NT2/D1 (cell line): Measurements from ENCODE around the gene CXXC5.

Experiments used
- DNase-seq: peaks from one replicate; pipeline ENCODE4 v3.0.0-alpha.2; 2011; ENCODE audit warnings: low read depth, low spot score
- H3K27me3 ChIP-seq: 2 replicates; pipeline ENCODE4 v1.6.0; 2011; ENCODE audit warnings: mild to moderate bottlenecking; ENCODE audit not compliant: insufficient read length, insufficient read depth
- H3K36me3 ChIP-seq: 2 replicates; pipeline ENCODE4 v1.6.1; 2011; ENCODE audit warnings: mild to moderate bottlenecking, low read length, mixed read lengths; ENCODE audit not compliant: insufficient read depth, insufficient read length
- H3K4me1 ChIP-seq: 2 replicates; pipeline ENCODE4 v1.5.1; 2011; ENCODE audit not compliant: insufficient read depth, insufficient read length
- H3K4me3 ChIP-seq: 2 replicates; pipeline ENCODE4 v1.5.1; 2011; ENCODE audit warnings: low read depth; ENCODE audit not compliant: insufficient read length
- H3K9ac ChIP-seq: 2 replicates; pipeline ENCODE4 v1.6.0; 2011; ENCODE audit warnings: low read depth; ENCODE audit not compliant: insufficient read length
- H3K9me3 ChIP-seq: 2 replicates; pipeline ENCODE4 v1.5.1; 2011; ENCODE audit warnings: mild to moderate bottlenecking, low read length; ENCODE audit not compliant: insufficient read depth
- SUZ12 ChIP-seq: IDR thresholded peaks from 2 replicates; pipeline ENCODE4 v1.6.1; 2011; ENCODE audit not compliant: insufficient read length, insufficient read depth; ENCODE audit errors: extremely low read depth
- YY1 ChIP-seq: IDR thresholded peaks from 2 replicates; pipeline ENCODE4 v1.6.1; 2011; ENCODE audit not compliant: insufficient read length, insufficient read depth
- ZNF274 ChIP-seq: IDR thresholded peaks from 2 replicates; pipeline ENCODE4 v1.6.1; 2011; ENCODE audit warnings: mild to moderate bottlenecking, low read depth, low read length

CXXC5 gene

DNA sequence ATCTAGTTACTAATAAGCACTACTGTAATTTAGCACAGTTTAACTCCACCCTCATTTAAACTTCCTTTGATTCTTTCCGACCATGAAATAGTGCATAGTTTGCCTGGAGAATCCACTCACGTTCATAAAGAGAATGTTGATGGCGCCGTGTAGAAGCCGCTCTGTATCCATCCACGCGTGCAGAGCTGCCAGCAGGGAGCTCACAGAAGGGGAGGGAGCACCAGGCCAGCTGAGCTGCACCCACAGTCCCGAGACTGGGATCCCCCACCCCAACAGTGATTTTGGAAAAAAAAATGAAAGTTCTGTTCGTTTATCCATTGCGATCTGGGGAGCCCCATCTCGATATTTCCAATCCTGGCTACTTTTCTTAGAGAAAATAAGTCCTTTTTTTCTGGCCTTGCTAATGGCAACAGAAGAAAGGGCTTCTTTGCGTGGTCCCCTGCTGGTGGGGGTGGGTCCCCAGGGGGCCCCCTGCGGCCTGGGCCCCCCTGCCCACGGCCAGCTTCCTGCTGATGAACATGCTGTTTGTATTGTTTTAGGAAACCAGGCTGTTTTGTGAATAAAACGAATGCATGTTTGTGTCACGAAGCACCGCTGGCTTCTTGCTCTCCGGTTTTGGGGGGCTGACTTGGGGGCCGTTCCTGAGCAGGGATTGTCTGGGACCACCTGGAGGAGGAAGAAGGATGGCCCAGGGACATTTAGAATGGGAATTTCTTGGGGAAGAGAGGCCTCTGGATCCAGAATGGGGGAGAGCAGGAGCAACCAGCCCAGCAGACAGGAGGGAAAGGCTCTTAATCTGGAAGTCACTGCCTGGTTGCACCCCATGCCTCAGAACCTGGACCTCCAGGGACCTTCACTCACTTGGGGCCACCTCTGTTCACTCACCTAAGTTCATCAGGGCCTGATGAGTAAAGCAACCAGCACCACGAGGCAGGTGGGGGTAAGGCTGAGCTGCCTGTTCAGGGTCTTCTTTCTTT is 35.4 kb downstream of the CXXC5 start:
- TF ChIP-seq YY1 (no peak), ZNF274 (no peak), SUZ12 (no peak)
- Histone ChIP-seq H3K27me3 (no peaks in the 10 kb centered on the region), H3K36me3 (peaks cover 74% of the 10 kb centered on the region), H3K4me3 (no peak overlapping the region), H3K4me1 (peaks cover 34% of the 10 kb centered on the region), H3K9ac (no peak overlapping the region), H3K9me3 (no peaks in the 10 kb centered on the region)
- DNase-seq = no peak

DNA sequence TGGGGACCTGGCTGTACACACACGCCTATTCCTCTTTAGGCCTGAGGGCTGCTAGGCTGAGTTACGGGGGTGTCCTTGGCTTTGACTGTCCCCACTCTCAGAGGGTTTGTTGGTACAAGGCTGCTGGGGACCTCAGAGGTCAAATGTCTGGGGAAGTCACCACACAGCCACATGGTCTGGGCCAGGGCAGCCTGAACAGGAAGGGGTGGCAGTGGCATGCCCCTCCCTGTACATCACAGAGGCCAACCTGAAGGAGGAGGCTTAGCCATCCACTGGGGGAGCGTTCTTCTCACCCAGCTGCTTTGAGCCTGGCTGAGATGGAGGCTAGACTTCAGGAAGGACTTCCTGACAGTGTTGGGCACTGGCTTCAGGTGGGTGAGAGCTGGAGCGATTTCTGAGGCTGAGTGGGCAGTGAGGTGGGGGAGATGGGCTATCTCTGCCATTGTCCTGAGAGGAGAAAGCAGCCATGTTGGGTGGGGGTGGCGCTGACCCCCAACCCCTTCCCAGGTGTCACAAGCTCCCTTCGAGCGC is 36.3 kb downstream of the CXXC5 start:
- Histone ChIP-seq H3K9ac (peak overlapping the region; percentile 50), H3K36me3 (peaks cover 68% of the 10 kb centered on the region), H3K4me3 (no peak overlapping the region), H3K9me3 (no peaks in the 10 kb centered on the region), H3K27me3 (no peaks in the 10 kb centered on the region), H3K4me1 (peaks cover 39% of the 10 kb centered on the region)
- TF ChIP-seq YY1 (no peak), ZNF274 (no peak), SUZ12 (no peak)
- no peak for DNase-seq

DNA sequence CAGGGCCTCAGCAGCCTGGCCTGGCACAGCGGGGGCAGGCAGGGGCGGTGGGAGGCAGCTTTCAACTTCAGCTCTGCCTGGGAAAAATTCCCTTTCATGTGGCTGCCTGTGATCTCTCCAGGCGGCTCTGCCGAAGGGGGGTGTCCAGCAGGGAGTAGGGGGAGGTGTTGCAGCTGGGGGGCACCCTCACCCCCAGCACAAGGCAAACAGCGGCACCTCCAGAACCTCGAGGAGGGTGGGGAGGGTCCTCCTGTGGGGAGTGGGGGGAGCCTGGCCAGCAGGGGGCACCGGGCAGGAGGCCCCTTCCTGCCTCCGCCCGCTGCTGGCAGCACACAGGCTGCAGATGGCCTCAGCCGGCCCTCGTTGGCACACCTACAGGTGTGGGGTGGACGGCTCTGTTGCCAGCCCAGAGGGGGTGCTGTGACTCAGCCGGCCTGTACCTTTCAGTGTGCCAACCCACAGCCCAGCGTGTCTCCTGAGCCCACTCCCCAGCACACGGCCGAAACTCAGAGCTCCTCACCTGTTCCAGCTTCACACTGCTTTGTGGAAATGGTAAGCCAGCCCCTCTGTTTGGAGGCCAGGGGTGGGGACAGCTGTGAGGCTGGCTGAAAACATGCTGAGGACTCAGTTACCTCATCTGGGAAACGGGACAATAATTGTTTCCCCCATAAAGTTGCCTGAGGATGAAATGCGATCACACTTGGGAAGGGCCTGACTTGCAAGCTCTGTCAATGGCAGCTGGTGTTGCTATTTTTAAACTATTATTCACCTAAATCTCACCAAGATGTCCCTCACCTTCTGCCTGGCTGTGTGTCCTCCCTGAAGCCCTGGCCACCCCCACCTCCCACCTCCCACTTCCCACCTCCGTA is 37.0 kb downstream of the CXXC5 start:
- Histone ChIP-seq H3K4me1 (peaks cover 43% of the 10 kb centered on the region), H3K27me3 (no peaks in the 10 kb centered on the region), H3K4me3 (no peak overlapping the region), H3K36me3 (peaks cover 63% of the 10 kb centered on the region), H3K9me3 (no peaks in the 10 kb centered on the region), H3K9ac (peak overlapping the region; percentile 50)
- TF ChIP-seq ZNF274 = no peak
- no peak for TF ChIP-seq SUZ12
- no peak for TF ChIP-seq YY1
- no peak for DNase-seq

DNA sequence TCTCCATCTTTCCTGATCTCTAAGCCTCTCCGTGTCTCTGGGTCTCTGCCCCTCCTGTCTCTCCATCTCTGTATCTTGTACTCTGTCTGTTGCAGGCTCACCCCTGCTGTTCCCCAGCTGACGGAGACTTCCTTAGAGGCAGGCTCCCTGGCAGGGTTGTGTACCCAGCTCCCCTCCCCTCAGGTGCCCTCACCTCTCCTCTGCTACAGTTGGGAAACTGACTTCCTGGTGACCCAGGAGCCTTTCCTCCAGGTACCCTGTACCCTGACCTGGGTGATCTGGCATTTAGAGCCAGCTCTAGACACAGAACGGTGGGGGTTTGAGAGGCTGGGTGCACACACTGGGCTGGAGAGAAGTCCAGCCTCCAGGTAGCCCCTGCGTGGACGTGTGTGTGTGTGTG is 37.7 kb downstream of the CXXC5 start:
- H3K4me3 ChIP-seq = no peak overlapping the region
- no peak for TF ChIP-seq YY1
- H3K4me1 ChIP-seq = peaks cover 46% of the 10 kb centered on the region
- H3K36me3 ChIP-seq = peaks cover 56% of the 10 kb centered on the region
- H3K9ac ChIP-seq = no peak overlapping the region
- no peak for DNase-seq
- H3K27me3 ChIP-seq = peaks cover 2% of the 10 kb centered on the region
- H3K9me3 ChIP-seq = no peaks in the 10 kb centered on the region

DNA sequence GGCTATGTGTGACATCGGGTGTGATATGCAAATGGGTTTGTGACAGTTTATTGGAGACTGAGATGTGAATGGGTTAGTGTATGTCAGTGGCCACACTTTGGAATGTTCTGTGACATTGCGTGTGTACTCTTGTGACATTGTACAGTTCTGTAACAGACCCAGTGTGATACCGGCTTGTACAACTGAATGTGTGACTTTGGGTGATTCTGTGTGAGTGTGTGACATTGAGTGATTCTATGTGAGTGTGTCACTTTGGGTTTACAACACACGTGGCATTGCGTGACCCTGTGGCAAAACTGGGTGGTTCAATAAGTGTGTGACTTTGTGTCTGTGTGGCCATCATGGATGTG is 38.2 kb downstream of the CXXC5 start:
- peaks cover 48% of the 10 kb centered on the region for H3K4me1 ChIP-seq
- H3K9me3 ChIP-seq = no peaks in the 10 kb centered on the region
- no peak overlapping the region for H3K9ac ChIP-seq
- peaks cover 51% of the 10 kb centered on the region for H3K36me3 ChIP-seq
- peaks cover 4% of the 10 kb centered on the region for H3K27me3 ChIP-seq
- no peak for DNase-seq
- no peak overlapping the region for H3K4me3 ChIP-seq
- TF ChIP-seq ZNF274 (no peak), SUZ12 (no peak), YY1 (no peak)

DNA sequence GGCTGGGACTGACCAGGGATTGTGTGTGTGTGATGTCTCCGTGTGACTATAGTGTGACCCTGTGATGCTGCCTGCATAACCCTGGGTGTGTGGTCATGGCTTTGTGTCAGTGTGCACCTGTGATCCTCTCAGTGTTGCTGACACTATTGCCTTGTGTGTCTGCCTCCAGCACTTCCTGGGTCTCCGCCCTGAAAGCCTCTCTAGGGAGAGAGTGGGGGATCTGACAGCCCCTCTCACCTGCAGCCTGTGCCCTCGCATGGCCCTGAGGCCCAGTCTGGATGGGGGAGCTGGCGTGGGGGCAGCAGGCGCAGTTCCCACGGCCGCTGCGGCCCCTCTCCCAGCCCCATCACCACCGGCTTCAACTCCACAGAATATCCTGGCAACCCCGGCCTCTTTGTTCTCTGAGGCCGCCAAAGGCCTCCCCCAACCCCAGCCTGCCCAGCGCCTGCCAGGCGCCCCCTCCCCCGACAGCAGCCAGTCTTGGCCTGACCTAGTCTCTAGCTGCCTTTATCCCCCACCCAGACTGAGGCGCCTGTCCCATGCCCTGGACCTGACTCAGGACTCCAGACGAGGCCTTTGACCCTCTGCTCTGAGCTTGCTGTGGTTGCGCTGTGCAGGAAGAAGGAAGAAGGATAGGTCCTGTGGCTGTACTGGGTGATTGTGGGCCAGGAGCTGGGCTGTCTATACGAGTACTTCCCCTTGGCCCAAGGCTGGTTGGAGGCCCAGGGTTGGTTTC is 38.7 kb downstream of the CXXC5 start:
- Histone ChIP-seq H3K9me3 (no peaks in the 10 kb centered on the region), H3K27me3 (peaks cover 10% of the 10 kb centered on the region), H3K9ac (no peak overlapping the region), H3K4me3 (no peak overlapping the region), H3K36me3 (peaks cover 46% of the 10 kb centered on the region), H3K4me1 (peaks cover 48% of the 10 kb centered on the region)
- DNase-seq = no peak
- TF ChIP-seq ZNF274 (no peak), YY1 (no peak), SUZ12 (no peak)

DNA sequence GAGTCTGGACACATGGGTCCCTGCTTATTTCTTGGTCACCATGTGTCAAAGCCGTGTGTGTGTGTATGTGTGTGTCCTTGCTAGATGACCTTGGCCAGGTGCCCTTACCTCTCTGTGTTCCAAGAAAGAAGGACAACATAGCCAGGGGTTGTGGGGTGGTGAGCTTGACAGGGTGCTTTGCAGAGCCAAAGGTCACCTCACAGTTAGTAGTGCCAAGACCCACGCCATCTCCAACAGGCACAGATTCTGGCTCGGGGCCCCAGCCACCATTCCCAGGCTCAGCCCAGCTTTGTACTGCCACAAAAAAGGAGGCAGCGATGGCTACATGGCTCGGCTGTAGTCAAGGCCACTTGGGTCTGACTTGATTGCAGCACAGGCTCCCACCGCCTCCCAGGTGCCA is 39.5 kb downstream of the CXXC5 start:
- TF ChIP-seq YY1 (no peak), SUZ12 (no peak), ZNF274 (no peak)

More for the DNA sequence above, 39.5 kb downstream of the CXXC5 start:
- no peaks in the 10 kb centered on the region for H3K9me3 ChIP-seq
- no peak for DNase-seq
- peaks cover 39% of the 10 kb centered on the region for H3K36me3 ChIP-seq
- H3K27me3 ChIP-seq = peaks cover 10% of the 10 kb centered on the region
- no peak overlapping the region for H3K9ac ChIP-seq
- H3K4me3 ChIP-seq = no peak overlapping the region
- peaks cover 44% of the 10 kb centered on the region for H3K4me1 ChIP-seq
